ENCODE data around the gene MSH5.

The MSH5 gene

DNA sequence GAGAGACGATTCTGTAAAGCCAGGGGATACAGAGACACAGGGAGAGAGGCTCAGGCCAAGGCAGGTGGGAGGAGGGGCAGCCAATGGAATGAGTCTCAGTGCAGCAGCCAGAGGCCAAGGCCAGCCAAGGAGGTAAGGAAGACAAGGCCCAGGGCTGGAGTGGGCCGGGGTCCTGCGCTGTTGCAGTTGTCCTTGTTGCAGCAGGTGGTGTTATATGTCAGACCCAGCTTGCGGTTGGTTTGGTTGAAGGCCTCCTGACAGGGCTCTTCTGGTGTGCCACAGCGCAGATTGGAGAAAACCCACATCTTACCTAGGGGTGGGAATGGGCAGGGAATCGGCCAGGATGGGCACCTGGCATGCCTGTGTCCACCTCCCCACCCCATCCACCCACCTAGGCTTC lies 20.8 kb upstream of the MSH5 start:
- DNase-seq (ENCODE audit: low read depth): no peak
- TF ChIP-seq, protein P1, sequence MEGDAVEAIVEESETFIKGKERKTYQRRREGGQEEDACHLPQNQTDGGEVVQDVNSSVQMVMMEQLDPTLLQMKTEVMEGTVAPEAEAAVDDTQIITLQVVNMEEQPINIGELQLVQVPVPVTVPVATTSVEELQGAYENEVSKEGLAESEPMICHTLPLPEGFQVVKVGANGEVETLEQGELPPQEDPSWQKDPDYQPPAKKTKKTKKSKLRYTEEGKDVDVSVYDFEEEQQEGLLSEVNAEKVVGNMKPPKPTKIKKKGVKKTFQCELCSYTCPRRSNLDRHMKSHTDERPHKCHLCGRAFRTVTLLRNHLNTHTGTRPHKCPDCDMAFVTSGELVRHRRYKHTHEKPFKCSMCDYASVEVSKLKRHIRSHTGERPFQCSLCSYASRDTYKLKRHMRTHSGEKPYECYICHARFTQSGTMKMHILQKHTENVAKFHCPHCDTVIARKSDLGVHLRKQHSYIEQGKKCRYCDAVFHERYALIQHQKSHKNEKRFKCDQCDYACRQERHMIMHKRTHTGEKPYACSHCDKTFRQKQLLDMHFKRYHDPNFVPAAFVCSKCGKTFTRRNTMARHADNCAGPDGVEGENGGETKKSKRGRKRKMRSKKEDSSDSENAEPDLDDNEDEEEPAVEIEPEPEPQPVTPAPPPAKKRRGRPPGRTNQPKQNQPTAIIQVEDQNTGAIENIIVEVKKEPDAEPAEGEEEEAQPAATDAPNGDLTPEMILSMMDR (IDR thresholded peaks at IDR 0.05; ENCODE audit: low read length, missing control alignments): no peak
- no peak overlapping the region for H3K4me3 ChIP-seq (replicated peaks; ENCODE audit: low read depth, low read length)

DNA sequence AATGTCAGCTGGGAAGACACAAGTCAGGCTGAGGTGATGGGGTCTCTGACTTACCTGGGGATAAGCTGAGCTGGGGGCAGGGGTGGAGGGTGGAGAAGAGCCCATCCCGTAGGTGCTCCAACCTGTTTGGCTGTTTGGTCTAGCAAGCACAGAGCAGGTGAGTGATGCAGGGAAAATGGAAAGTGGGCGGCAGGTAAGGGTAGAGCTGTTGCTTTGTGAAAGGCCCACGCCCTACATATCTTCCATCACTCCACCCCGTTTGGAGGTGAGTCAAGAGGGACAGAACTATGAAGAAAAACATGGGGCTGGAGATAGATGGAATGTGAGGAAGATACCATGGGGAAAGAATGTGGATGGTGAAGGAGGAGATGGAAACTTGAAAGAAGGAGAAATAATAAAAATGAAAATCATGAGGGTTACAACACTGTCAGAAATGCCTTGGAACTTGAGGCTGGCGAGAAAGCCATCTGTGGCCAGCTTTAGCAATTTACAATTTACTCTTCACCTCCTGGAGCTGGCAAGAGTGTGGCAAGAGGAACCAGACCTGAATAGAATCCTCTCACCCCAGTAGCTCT lies 19.5 kb upstream of the MSH5 start:
- no peak overlapping the region for H3K4me3 ChIP-seq (replicated peaks; ENCODE audit: low read depth, low read length)
- TF ChIP-seq, protein P1 (IDR thresholded peaks at IDR 0.05; ENCODE audit: low read length, missing control alignments): no peak
- DNase-seq (ENCODE audit: low read depth): no peak

DNA sequence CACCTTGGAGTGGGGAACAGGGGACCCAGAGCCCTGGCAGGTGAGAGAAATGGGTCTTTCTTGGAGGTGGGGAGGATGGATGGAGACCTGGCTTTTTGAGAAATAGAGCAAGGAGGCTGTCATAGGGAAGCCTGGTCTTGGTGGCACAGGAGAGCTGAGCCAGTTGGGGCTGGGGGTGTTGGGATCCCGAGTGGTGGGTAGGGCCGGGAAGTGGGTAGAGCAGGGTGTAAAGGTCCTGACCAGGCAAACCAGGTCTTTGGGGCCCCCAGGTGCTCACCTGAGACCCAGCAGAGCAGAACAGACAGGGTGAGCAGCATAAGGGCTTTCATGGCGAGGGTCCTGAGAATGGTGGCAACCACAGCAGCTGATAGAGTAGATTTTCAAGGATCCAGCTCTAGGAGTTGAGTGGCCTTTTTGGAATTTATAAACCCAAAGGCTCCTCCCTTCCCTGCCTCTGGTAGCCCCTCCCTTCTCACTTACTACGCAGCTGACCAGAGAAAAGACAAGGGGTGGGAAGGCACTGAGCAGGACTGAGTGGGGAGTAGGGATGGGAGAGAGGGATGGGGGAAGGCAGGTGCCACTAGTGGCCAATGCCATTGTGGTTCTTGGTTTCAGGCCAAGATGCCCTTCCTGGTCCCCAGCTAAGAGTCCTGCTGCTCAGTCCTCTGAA lies 18.3 kb upstream of the MSH5 start, which contains the start of gene LY6G6C:
Gene LY6G6C, minus strand, starts transcription at position 396 of the 670 bp plus-strand sequence. Its CDS starts 67 bp downstream, at position 329.
- no peak for DNase-seq (ENCODE audit: low read depth)
- no peak within 1 kb of the TSS for H3K4me3 ChIP-seq (replicated peaks; ENCODE audit: low read depth, low read length)
- TF ChIP-seq, protein P1 (IDR thresholded peaks at IDR 0.05; ENCODE audit: low read length, missing control alignments): no peak

DNA sequence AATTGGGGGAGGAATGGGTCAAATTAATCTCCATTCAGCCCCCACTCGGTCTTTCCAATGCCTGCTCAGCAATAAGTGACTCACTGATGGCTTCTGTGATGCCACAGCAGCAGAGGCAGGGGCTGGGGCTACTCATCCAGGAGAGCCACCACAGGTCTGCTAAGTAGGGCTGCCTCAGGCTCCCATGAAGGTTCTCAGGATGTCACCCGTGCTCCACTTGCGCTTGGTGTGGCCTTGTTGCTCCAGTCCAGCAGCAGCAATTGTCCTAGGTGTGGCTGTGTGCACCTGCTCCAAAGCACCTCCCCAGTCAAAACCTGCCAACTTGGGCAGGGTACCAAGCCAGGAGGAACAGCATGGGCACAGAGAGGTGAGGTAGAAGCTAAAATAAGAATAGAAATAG lies 17.6 kb upstream of the MSH5 start:
- TF ChIP-seq, protein P1 (IDR thresholded peaks at IDR 0.05; ENCODE audit: low read length, missing control alignments): no peak
- H3K4me3 ChIP-seq (replicated peaks; ENCODE audit: low read depth, low read length): no peak overlapping the region
- DNase-seq (ENCODE audit: low read depth): no peak

DNA sequence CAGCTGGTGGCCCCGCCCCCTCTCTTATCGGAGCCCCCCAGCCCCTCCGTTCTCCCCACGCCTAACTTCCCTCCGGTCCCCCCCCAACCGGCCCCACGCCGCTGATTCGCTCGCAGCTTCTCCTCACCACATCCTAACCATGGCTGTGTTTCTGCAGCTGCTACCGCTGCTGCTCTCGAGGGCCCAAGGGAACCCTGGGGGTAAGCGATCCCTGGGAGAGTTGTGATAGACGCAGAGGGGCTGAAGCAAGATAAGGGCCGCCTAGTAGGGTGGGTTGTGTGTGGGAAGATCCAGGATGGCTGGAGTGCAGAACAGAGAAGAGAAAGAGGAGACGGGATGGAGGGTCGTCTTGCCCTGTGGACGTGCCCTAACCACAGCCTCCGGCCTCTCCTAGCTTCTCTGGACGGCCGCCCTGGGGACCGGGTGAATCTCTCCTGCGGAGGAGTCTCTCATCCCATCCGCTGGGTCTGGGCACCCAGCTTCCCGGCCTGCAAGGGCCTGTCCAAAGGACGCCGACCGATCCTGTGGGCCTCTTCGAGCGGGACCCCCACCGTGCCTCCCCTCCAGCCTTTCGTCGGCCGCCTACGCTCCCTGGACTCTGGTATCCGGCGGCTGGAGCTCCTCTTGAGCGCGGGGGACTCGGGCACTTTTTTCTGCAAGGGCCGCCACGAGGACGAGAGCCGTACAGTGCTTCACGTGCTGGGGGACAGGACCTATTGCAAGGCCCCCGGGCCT lies 16.4 kb upstream of the MSH5 start, which contains the start of gene MPIG6B:
Gene MPIG6B, plus strand, starts transcription at position 129 of the 735 bp plus-strand sequence. Its CDS starts 11 bp downstream, at position 140.
- H3K4me3 ChIP-seq (replicated peaks; ENCODE audit: low read depth, low read length): no peak within 1 kb of the TSS
- TF ChIP-seq, protein P1 (IDR thresholded peaks at IDR 0.05; ENCODE audit: low read length, missing control alignments): no peak
- DNase-seq (ENCODE audit: low read depth): no peak

DNA sequence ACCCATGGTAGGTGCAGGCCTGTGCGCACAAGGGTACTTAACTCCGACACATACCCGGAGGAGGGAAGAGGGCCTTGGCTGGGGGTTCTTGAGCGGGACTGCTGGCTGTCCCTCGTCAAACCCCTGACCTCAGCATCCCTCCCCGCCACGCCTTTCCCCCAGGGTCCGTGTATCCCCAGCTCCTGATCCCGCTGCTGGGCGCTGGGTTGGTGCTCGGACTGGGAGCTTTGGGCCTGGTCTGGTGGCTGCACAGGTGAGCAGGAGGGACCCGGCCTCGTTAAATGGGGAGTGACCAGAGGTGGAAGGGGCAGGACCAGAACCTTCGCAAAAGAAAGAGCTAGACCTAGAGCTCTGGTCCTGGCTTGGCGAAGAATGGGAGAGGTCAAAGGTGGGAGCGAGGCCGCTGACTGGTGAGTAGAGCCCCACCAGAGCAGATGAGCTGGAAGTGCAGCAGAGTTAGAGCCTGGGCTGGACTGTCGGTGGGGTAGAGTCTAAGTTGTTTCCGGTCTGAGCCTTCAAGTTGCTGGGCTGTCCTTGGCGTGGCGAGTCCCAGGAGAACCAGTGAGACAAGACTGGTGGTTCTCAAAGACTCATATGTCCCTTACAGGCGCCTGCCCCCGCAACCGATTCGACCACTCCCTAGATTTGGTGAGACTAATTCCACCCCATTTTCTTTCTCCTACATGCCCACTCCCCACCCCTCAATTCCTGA lies 15.7 kb upstream of the MSH5 start:
- TF ChIP-seq, protein P1 (IDR thresholded peaks at IDR 0.05; ENCODE audit: low read length, missing control alignments): no peak
- no peak overlapping the region for H3K4me3 ChIP-seq (replicated peaks; ENCODE audit: low read depth, low read length)
- no peak for DNase-seq (ENCODE audit: low read depth)
